ENCODE data around the gene GPC3.

Gene GPC3

DNA sequence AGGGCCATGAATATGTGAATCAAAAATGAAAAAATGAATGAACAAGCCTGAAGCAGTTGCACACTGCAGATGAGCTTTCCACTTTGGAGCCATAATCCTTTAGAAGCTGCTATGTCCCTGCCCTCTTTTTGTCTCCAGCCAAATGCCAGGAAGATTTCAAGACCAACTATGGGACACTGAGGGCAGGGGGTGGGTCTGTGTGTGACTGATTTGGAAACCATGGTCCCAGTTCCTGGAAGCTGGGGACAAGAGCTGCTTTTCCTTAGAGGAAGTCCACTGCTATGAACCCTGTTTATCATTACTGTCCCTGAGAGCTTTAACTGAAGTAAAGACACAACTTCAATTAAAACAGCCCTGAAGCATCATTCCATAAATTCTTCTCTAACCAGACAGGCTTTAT, 416.2 kb downstream of the GPC3 start:
- TF ChIP-seq, protein P1, sequence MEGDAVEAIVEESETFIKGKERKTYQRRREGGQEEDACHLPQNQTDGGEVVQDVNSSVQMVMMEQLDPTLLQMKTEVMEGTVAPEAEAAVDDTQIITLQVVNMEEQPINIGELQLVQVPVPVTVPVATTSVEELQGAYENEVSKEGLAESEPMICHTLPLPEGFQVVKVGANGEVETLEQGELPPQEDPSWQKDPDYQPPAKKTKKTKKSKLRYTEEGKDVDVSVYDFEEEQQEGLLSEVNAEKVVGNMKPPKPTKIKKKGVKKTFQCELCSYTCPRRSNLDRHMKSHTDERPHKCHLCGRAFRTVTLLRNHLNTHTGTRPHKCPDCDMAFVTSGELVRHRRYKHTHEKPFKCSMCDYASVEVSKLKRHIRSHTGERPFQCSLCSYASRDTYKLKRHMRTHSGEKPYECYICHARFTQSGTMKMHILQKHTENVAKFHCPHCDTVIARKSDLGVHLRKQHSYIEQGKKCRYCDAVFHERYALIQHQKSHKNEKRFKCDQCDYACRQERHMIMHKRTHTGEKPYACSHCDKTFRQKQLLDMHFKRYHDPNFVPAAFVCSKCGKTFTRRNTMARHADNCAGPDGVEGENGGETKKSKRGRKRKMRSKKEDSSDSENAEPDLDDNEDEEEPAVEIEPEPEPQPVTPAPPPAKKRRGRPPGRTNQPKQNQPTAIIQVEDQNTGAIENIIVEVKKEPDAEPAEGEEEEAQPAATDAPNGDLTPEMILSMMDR (IDR thresholded peaks at IDR 0.05; ENCODE audit: poor library complexity, severe bottlenecking) = no peak
- DNase-seq (ENCODE audit: low spot score) (no peak), ATAC-seq (ENCODE audit: low read depth) (no peak)
- Histone ChIP-seq H3K36me3 (ENCODE audit: low read depth) (no peaks in the 10 kb centered on the region), H3K4me1 (ENCODE audit: insufficient read depth, poor library complexity, severe bottlenecking) (no peaks in the 10 kb centered on the region), H3K9me3 (ENCODE audit: severe bottlenecking) (no peaks in the 10 kb centered on the region), H3K27ac (ENCODE audit: poor library complexity, severe bottlenecking) (no peak overlapping the region), H3K4me3 (ENCODE audit: severe bottlenecking) (no peak overlapping the region), H3K27me3 (ENCODE audit: insufficient read depth, poor library complexity, severe bottlenecking) (no peaks in the 10 kb centered on the region)

DNA sequence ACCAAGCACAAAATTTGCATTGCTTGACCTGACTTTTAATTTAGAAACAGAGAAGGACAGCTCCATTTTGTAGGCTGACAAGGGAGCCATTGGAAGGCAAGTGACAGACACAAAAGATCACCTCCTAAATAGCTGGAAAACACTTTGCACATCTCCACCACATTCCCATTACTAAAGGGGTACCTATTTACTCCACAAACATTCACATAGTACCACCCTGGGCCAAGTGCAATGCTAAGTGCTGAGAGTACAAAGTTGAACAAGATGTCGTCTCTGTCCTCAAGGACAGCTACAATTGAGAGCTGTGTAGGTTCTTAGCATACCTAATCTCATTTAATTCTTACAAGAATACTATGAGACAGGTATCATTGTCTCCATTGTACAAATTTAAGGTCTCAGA, 417.3 kb downstream of the GPC3 start:
- Histone ChIP-seq H3K36me3 (ENCODE audit: low read depth) (no peaks in the 10 kb centered on the region), H3K4me1 (ENCODE audit: insufficient read depth, poor library complexity, severe bottlenecking) (no peaks in the 10 kb centered on the region)

DNA sequence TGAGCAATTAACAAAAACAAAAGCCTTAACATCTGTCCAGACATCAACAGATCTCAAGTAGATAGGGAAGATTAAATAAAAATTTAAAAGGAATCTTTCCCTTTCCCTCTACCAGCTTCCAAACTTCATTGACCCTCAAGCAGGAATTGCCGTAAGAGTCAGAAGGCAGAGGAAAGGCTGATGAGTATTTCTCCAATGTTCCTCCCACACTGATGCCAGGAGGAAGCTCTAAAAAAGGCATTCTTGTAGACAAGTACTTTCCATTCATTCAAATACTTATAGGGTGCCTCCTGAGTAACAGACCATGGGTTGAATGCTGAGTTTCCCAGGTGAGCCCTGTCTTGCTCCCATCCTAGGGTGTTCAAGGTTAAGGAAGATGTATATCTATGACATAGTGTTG, 418.5 kb downstream of the GPC3 start:
- TF ChIP-seq, protein P1 (IDR thresholded peaks at IDR 0.05; ENCODE audit: poor library complexity, severe bottlenecking) = no peak
- Histone ChIP-seq H3K9me3 (ENCODE audit: severe bottlenecking) (no peaks in the 10 kb centered on the region), H3K4me3 (ENCODE audit: severe bottlenecking) (no peak overlapping the region), H3K27me3 (ENCODE audit: insufficient read depth, poor library complexity, severe bottlenecking) (no peaks in the 10 kb centered on the region), H3K4me1 (ENCODE audit: insufficient read depth, poor library complexity, severe bottlenecking) (no peaks in the 10 kb centered on the region), H3K36me3 (ENCODE audit: low read depth) (no peaks in the 10 kb centered on the region), H3K27ac (ENCODE audit: poor library complexity, severe bottlenecking) (no peak overlapping the region)
- DNase-seq (ENCODE audit: low spot score) (no peak), ATAC-seq (ENCODE audit: low read depth) (no peak)

More for the DNA sequence above, 417.3 kb downstream of the GPC3 start:
- Histone ChIP-seq H3K4me3 (ENCODE audit: severe bottlenecking) (no peak overlapping the region), H3K9me3 (ENCODE audit: severe bottlenecking) (no peaks in the 10 kb centered on the region), H3K27me3 (ENCODE audit: insufficient read depth, poor library complexity, severe bottlenecking) (no peaks in the 10 kb centered on the region), H3K27ac (ENCODE audit: poor library complexity, severe bottlenecking) (no peak overlapping the region)
- TF ChIP-seq, protein P1 (IDR thresholded peaks at IDR 0.05; ENCODE audit: poor library complexity, severe bottlenecking) = no peak
- ATAC-seq (ENCODE audit: low read depth) = no peak
- DNase-seq (ENCODE audit: low spot score) = no peak

DNA sequence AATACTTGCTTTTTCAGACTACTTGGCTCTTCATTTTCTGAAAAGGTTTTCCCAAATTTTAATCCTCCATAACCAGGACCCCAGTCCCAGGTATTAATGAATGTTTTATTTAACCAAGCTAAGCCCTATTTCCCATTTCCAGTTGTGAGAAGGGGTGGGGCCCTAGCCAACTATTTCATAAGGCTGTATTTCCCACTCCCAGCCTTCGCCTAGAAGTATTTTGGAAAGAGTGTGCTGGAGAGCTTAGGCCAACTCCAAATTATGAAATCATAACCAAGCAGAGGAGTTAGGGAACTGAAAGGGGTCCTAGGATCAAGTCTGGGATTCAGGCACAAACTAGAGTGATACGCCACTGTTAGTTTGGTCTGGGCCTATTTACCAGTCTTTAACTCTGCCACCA, 421.7 kb downstream of the GPC3 start:
- TF ChIP-seq, protein P1 (IDR thresholded peaks at IDR 0.05; ENCODE audit: poor library complexity, severe bottlenecking) = no peak
- Histone ChIP-seq H3K27me3 (ENCODE audit: insufficient read depth, poor library complexity, severe bottlenecking) (no peaks in the 10 kb centered on the region), H3K9me3 (ENCODE audit: severe bottlenecking) (no peaks in the 10 kb centered on the region), H3K4me3 (ENCODE audit: severe bottlenecking) (no peak overlapping the region), H3K27ac (ENCODE audit: poor library complexity, severe bottlenecking) (no peak overlapping the region), H3K4me1 (ENCODE audit: insufficient read depth, poor library complexity, severe bottlenecking) (no peaks in the 10 kb centered on the region), H3K36me3 (ENCODE audit: low read depth) (no peaks in the 10 kb centered on the region)
- ATAC-seq (ENCODE audit: low read depth) (no peak), DNase-seq (ENCODE audit: low spot score) (no peak)

DNA sequence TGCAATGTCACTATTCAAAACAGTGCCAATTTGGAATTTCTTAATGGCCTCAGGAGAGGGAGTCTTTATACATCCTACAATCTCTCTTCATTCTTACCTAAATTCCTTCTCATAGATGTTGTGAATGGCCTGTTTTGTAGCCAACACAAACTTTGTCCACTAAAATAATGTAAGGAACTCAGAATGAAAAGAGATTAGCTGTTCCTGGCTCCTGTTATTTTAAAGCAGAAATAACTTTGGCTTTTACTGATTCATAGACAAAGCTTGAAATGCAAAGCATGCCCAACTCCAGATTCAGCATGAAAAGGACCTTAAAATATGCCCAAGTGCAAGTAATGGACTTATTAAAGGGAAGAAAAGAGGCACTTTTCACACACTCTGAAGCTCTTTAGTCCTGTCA, 424.1 kb downstream of the GPC3 start:
- no peak overlapping the region for H3K27ac ChIP-seq (ENCODE audit: poor library complexity, severe bottlenecking)
- no peaks in the 10 kb centered on the region for H3K9me3 ChIP-seq (ENCODE audit: severe bottlenecking)
- ATAC-seq (ENCODE audit: low read depth) = no peak
- no peak for DNase-seq (ENCODE audit: low spot score)
- H3K4me1 ChIP-seq (ENCODE audit: insufficient read depth, poor library complexity, severe bottlenecking) = no peaks in the 10 kb centered on the region
- TF ChIP-seq, protein P1 (IDR thresholded peaks at IDR 0.05; ENCODE audit: poor library complexity, severe bottlenecking) = no peak
- H3K27me3 ChIP-seq (ENCODE audit: insufficient read depth, poor library complexity, severe bottlenecking) = no peaks in the 10 kb centered on the region
- H3K4me3 ChIP-seq (ENCODE audit: severe bottlenecking) = no peak overlapping the region
- no peaks in the 10 kb centered on the region for H3K36me3 ChIP-seq (ENCODE audit: low read depth)
